Hematopoietic multipotent progenitor cell treated with erythropoietin and hydrocortisone succinate and interleukin-3 and kit ligand, for 17 days (in vitro differentiated cells): ENCODE results near the gene OCLN.
"Not testable (repeated sequence)": the region's sequence is repeated elsewhere in the genome, so short reads cannot be mapped to it uniquely, and the experiment has no call there.

Source experiments
- DNase-seq: peaks from one replicate; pipeline ENCODE4 v3.0.0-alpha.2; 2015; ENCODE audit warnings: low spot score

The OCLN gene

DNA sequence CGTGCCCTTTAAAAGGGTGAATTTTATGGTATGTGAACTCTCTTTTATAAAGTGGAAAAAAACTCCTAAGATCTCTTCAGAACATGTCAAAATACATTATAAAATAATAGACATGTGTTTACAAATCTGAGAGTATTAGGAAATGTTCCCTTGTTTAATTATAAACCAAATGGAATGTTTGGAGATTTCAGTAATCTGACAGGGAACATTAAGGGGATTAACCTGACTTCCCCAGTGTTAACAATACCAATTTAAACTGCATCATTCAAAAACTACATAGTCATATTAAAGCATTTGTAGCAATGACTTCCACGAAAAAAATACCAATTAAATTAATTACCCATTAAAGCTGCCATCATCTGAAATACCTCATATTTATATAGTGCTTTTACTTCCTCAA is 1.6 kb upstream of the OCLN start:
- no peak for DNase-seq

- DNase-seq: no peak
Observed at GRCh38 chr5:69491838-69492390, 676 bp upstream of the OCLN start.

- DNase-seq: no peak
Observed at GRCh38 chr5:69492923-69493395, 369 bp downstream of the OCLN start.

GRCh38 chr5:69493396-69494133 is 975 bp downstream of the OCLN start:
- no peak for DNase-seq

DNA sequence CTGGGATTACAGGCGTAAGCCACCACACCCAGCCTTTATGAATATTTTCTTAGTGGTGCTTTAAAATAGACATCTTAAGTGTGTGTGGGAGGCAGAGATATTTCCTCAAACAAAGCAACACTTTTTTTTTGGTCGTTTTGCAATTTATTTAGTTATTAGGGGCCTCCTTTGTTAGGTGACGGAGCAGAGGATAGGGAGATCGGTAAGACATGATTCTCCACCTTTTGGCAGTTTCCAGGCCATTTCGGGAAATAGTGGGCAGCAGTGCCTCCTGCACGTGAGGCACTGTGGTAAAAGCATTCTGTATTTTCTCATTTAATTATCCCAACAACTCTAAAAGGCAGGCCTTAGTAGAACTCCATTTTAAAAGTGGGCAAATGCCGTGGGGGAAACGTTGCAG is 1.9 kb downstream of the OCLN start:
- no peak for DNase-seq

GRCh38 chr5:69497006-69497520 is 4.5 kb downstream of the OCLN start:
- DNase-seq: no peak

DNA sequence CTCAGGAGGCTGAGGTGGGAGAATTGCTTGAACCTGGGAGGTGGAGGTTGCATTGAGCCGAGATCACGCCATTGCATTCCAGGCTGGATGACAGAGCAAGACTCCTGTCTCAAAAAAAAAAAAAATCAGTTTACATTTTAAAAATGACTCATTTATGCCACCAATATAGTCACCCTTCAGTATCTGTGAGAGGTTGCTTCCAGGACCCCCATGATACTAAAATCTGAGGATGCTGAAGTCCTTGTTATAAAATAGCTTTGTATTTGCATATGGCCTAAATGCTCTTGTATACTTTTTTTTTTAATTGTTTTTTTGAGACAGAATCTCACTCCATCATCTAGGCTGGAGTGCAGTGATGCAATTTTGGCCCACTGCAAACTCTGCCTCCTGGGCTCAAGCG is 5.8 kb downstream of the OCLN start:
- DNase-seq: no peak

DNA sequence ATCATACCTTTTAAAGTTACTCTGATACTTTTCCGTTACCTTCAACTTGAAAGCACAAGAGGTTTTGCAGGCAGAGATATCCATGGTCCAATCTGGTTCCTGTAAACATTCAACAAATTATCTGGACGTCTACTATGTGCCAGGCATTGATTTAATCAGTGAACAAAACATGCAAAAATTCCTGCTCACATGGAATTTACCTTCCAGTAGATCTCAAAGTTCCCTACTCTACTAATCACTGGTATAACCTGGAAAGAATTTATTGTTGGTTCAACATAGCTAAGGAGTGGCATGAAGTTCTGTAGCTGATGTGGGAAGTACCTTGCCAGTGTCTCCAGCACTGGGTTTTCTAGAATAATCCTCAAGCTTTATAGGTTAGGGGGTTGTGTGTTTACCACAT is 9.8 kb downstream of the OCLN start:
- no peak for DNase-seq

DNA sequence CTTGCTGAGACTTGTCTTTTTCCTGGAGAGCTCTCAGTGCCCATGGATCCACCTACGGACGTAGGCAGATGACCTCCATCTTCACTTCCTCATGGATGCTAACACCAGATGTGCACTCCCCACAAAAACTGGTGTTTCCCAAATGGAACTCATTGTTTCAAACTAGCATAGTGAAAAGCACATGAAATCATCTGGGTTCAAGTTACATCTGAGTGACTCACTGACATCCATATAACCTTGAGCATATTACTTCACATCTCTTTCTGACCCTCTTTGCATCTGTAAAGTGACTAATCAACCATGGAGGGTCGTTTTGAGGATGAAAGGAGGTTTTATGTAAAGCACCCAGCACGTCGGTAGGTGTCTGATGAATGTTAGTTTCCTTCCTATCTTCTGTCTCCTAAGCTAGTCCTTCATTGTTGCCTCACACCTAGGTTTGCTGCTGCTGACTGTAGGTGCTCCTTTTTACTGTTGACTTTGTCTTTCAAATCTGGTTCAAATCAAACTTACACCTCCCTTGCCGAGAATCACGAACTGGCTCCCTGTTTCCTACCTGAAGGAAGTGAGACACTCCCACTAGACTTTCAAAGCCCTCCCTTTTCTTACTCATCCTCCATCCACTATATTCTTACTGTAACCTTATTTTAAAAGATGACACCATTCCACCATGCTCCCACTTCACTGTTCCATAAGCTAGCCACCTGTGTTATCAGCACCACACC is 10.3 kb downstream of the OCLN start:
- DNase-seq: no peak

- DNase-seq: no peak
Observed at GRCh38 chr5:69504036-69504435, 11.4 kb downstream of the OCLN start.

- no peak for DNase-seq
Observed at GRCh38 chr5:69505306-69505705, 12.7 kb downstream of the OCLN start.

GRCh38 chr5:69509212-69509611 is 16.6 kb downstream of the OCLN start:
- DNase-seq: no peak

- DNase-seq: no peak
Observed at GRCh38 chr5:69510694-69511093, 18.1 kb downstream of the OCLN start.

GRCh38 chr5:69512740-69513260 is 20.2 kb downstream of the OCLN start:
- DNase-seq: no peak

- DNase-seq: not testable (repeated sequence)
Observed at GRCh38 chr5:69515570-69515969, 23.0 kb downstream of the OCLN start.

GRCh38 chr5:69516769-69517168 is 24.2 kb downstream of the OCLN start:
- DNase-seq: no peak

GRCh38 chr5:69517763-69518212 is 25.2 kb downstream of the OCLN start:
- no peak for DNase-seq

GRCh38 chr5:69519285-69519684 is 26.7 kb downstream of the OCLN start:
- DNase-seq: no peak

- no peak for DNase-seq
Observed at GRCh38 chr5:69522035-69522434, 29.4 kb downstream of the OCLN start.

DNA sequence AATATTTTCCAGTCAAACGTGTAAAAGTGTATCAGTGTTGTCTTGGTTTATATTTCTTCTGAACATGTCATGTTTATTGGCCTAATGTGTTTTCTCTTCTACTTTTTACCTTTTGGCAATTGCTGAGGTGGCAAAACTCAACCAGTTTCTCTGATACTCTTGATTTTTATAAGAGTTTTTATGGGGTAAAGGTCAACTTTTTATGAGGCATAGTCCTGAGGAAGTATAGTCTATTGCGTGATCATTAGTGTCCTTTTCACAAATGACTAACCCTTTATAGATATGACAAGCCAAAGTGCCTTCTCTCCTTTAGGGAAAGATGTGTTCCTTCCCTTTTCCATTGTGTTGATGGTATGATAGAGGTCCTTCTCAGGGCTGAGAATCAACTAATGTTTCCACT is 32.9 kb downstream of the OCLN start:
- DNase-seq: no peak

GRCh38 chr5:69526660-69527059 is 34.1 kb downstream of the OCLN start:
- DNase-seq: no peak

- DNase-seq: no peak
Observed at GRCh38 chr5:69527128-69527770, 34.7 kb downstream of the OCLN start.
